NT2/D1 (cell line): Measurements from ENCODE around the gene BCL11B.

Experiments
- YY1 ChIP-seq: IDR thresholded peaks from 2 replicates; pipeline ENCODE4 v1.6.1; 2011; ENCODE audit not compliant: insufficient read length, insufficient read depth
- ZNF274 ChIP-seq: IDR thresholded peaks from 2 replicates; pipeline ENCODE4 v1.6.1; 2011; ENCODE audit warnings: mild to moderate bottlenecking, low read depth, low read length

DNA sequence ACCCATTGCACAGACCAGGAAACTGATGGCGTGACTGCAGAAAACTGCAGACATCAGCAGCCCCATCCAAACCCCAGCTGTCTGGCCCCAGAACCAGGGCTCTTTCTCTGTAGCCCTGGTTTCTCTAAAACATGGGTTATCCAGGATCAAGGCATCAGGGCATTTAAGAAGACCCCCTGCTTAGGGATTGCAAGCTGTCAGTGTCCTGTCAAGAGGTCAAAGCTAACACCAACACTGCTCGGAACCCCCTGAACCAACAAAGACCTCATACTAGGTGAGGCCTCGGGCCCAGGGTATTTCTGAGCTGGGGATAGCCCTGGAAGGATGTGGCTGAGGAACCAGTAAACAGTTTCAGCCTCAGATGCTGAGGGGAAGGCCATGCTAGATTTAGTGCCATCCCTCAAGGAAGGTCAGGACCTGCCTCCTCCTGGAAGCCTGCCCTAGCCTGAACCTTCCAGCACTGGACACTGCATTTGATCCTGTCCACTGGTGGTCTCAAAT is 39.2 kb downstream of the BCL11B start:
- TF ChIP-seq YY1 = no peak
- TF ChIP-seq ZNF274 = no peak
